ENCODE results near the gene DRAP1.

DNA sequence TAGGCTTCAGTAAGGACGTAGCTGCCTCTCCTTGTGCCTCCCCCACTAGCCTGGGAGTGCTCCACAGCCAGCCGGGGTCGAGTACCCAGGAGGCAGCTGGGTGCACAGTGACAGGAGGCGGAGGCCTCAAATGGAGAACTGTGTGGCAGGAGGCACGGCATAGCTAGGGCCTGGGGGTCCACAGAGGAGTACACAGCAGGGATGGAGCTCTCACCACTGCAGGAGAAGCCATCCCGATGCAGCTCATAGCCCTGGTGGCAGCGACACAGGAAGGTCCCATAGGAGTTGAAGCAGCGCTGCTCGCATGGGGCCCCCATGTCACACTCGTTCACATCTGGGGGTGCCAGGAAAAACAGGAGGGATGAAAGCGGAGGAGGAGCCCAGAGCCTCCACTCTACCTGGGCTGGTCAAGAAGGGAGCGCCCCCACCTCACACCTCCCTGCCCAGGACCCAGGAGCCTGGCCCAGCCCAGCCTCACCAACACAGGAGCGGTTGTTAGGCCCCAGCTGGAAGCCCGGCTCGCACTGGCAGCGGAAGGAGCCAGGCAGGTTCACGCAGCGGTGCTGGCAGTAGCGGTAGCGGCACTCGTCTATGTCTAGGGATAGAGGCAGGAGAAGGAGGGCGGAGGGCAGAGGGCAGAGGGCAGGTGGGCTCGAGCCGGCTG is 49.5 kb upstream of the DRAP1 start:
- TF ChIP-seq, protein P1, sequence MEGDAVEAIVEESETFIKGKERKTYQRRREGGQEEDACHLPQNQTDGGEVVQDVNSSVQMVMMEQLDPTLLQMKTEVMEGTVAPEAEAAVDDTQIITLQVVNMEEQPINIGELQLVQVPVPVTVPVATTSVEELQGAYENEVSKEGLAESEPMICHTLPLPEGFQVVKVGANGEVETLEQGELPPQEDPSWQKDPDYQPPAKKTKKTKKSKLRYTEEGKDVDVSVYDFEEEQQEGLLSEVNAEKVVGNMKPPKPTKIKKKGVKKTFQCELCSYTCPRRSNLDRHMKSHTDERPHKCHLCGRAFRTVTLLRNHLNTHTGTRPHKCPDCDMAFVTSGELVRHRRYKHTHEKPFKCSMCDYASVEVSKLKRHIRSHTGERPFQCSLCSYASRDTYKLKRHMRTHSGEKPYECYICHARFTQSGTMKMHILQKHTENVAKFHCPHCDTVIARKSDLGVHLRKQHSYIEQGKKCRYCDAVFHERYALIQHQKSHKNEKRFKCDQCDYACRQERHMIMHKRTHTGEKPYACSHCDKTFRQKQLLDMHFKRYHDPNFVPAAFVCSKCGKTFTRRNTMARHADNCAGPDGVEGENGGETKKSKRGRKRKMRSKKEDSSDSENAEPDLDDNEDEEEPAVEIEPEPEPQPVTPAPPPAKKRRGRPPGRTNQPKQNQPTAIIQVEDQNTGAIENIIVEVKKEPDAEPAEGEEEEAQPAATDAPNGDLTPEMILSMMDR (IDR thresholded peaks at IDR 0.05), result no peak
- TF ChIP-seq POLR2A (IDR thresholded peaks at IDR 0.05) (no peak), POLR2AphosphoS5 (IDR thresholded peaks at IDR 0.05) (no peak)

Measured in transverse colon (tissue), 4 donors.